ENCODE data around the gene KCNG4.
A peak's percentile ranks its signal among the peaks of the same experiment; 100 is the strongest.

Gene KCNG4

DNA sequence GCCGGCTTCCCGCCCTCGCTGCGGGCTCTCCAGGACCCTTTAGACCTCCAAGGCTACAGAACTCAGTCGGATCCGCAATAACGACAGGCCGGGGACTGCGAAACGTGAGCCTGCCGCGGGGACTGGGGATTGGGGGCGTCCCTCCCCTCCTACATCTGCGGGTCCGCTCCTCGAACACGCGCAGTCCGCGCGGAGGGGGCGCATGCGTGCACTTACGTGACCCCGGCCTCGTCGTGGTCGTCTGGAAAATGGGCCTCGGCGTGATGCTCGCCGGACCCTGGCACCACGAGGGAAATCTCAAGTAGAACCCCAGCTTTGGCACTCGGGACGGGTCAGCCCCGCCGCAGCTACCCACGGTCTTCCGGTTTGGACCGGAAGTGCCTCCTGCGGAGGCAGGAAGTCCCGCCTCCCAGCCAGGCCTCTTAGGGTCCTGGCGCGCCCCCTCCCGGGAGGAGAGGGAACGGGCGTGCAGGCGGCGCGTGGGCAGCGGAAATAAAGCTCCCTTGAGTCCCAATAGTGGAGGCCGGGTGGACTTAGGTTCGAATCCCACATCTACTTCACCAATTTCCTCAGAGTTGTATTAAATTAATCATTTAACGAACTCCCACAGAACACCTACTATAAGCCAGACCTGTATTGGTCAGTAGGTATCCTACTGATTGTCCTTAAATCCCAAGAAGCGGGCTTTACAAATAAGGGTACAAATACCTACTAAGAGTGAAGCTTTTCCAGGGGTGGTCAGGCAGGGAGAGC, 53.0 kb downstream of the KCNG4 start, which contains the start of gene TAF1C (continued):
- TF ChIP-seq, protein P1, sequence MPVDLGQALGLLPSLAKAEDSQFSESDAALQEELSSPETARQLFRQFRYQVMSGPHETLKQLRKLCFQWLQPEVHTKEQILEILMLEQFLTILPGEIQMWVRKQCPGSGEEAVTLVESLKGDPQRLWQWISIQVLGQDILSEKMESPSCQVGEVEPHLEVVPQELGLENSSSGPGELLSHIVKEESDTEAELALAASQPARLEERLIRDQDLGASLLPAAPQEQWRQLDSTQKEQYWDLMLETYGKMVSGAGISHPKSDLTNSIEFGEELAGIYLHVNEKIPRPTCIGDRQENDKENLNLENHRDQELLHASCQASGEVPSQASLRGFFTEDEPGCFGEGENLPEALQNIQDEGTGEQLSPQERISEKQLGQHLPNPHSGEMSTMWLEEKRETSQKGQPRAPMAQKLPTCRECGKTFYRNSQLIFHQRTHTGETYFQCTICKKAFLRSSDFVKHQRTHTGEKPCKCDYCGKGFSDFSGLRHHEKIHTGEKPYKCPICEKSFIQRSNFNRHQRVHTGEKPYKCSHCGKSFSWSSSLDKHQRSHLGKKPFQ (tag by site-specific recombination; IDR thresholded peaks at IDR 0.05) = no peak
- TF ChIP-seq ZNF138 (tag by site-specific recombination; IDR thresholded peaks at IDR 0.05; ENCODE audit: borderline replicate concordance) = no peak
- TF ChIP-seq, protein P2, sequence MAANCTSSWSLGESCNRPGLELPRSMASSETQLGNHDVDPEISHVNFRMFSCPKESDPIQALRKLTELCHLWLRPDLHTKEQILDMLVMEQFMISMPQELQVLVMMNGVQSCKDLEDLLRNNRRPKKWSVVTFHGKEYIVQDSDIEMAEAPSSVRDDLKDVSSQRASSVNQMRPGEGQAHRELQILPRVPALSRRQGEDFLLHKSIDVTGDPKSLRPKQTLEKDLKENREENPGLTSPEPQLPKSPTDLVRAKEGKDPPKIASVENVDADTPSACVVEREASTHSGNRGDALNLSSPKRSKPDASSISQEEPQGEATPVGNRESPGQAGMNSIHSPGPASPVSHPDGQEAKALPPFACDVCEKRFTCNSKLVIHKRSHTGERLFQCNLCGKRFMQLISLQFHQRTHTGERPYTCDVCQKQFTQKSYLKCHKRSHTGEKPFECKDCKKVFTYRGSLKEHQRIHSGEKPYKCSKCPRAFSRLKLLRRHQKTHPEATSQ (tag by site-specific recombination; IDR thresholded peaks at IDR 0.05) = no peak
- TF ChIP-seq ZNF211 (tag by site-specific recombination; IDR thresholded peaks at IDR 0.05; ENCODE audit: low read depth) = no peak
- no peak for TF ChIP-seq SCRT1 (tag by site-specific recombination; IDR thresholded peaks at IDR 0.05; ENCODE audit: borderline replicate concordance)
- no peak for TF ChIP-seq ZNF529 (tag by site-specific recombination; IDR thresholded peaks at IDR 0.05; ENCODE audit: insufficient replicate concordance)
- TF ChIP-seq, protein P3, sequence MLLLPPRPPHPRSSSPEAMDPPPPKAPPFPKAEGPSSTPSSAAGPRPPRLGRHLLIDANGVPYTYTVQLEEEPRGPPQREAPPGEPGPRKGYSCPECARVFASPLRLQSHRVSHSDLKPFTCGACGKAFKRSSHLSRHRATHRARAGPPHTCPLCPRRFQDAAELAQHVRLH (tag by site-specific recombination; IDR thresholded peaks at IDR 0.05) = peak; percentile 100
- TF ChIP-seq, protein P4, sequence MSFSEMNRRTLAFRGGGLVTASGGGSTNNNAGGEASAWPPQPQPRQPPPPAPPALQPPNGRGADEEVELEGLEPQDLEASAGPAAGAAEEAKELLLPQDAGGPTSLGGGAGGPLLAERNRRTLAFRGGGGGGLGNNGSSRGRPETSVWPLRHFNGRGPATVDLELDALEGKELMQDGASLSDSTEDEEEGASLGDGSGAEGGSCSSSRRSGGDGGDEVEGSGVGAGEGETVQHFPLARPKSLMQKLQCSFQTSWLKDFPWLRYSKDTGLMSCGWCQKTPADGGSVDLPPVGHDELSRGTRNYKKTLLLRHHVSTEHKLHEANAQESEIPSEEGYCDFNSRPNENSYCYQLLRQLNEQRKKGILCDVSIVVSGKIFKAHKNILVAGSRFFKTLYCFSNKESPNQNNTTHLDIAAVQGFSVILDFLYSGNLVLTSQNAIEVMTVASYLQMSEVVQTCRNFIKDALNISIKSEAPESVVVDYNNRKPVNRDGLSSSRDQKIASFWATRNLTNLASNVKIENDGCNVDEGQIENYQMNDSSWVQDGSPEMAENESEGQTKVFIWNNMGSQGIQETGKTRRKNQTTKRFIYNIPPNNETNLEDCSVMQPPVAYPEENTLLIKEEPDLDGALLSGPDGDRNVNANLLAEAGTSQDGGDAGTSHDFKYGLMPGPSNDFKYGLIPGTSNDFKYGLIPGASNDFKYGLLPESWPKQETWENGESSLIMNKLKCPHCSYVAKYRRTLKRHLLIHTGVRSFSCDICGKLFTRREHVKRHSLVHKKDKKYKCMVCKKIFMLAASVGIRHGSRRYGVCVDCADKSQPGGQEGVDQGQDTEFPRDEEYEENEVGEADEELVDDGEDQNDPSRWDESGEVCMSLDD (tag by site-specific recombination; IDR thresholded peaks at IDR 0.05) = no peak
- TF ChIP-seq ZNF19 (tag by site-specific recombination; IDR thresholded peaks at IDR 0.05; ENCODE audit: low read depth) = no peak
- TF ChIP-seq ZNF48 (tag by site-specific recombination; IDR thresholded peaks at IDR 0.05) = no peak
- no peak for TF ChIP-seq ZNF670 (tag by site-specific recombination; IDR thresholded peaks at IDR 0.05; ENCODE audit: low read depth)
- TF ChIP-seq ZNF394 (tag by site-specific recombination; IDR thresholded peaks at IDR 0.05; ENCODE audit: borderline replicate concordance) = no peak
- TF ChIP-seq, protein P5, sequence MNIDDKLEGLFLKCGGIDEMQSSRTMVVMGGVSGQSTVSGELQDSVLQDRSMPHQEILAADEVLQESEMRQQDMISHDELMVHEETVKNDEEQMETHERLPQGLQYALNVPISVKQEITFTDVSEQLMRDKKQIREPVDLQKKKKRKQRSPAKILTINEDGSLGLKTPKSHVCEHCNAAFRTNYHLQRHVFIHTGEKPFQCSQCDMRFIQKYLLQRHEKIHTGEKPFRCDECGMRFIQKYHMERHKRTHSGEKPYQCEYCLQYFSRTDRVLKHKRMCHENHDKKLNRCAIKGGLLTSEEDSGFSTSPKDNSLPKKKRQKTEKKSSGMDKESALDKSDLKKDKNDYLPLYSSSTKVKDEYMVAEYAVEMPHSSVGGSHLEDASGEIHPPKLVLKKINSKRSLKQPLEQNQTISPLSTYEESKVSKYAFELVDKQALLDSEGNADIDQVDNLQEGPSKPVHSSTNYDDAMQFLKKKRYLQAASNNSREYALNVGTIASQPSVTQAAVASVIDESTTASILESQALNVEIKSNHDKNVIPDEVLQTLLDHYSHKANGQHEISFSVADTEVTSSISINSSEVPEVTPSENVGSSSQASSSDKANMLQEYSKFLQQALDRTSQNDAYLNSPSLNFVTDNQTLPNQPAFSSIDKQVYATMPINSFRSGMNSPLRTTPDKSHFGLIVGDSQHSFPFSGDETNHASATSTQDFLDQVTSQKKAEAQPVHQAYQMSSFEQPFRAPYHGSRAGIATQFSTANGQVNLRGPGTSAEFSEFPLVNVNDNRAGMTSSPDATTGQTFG (tag by site-specific recombination; IDR thresholded peaks at IDR 0.05; ENCODE audit: borderline replicate concordance) = no peak
- no peak for TF ChIP-seq ZNF610 (tag by site-specific recombination; IDR thresholded peaks at IDR 0.05; ENCODE audit: borderline replicate concordance)
- 0 out of 2 replicates have a peak, but pooled peaks have one; percentile 32 for TF ChIP-seq ZNF600 (tag by site-specific recombination; IDR thresholded peaks at IDR 0.05)
- TF ChIP-seq ZNF292 (tag by site-specific recombination; IDR thresholded peaks at IDR 0.05; ENCODE audit: borderline replicate concordance, low read depth) = no peak
- TF ChIP-seq BCL11A (tag by site-specific recombination; IDR thresholded peaks at IDR 0.05; ENCODE audit: low read depth) = no peak
- TF ChIP-seq, protein P6, sequence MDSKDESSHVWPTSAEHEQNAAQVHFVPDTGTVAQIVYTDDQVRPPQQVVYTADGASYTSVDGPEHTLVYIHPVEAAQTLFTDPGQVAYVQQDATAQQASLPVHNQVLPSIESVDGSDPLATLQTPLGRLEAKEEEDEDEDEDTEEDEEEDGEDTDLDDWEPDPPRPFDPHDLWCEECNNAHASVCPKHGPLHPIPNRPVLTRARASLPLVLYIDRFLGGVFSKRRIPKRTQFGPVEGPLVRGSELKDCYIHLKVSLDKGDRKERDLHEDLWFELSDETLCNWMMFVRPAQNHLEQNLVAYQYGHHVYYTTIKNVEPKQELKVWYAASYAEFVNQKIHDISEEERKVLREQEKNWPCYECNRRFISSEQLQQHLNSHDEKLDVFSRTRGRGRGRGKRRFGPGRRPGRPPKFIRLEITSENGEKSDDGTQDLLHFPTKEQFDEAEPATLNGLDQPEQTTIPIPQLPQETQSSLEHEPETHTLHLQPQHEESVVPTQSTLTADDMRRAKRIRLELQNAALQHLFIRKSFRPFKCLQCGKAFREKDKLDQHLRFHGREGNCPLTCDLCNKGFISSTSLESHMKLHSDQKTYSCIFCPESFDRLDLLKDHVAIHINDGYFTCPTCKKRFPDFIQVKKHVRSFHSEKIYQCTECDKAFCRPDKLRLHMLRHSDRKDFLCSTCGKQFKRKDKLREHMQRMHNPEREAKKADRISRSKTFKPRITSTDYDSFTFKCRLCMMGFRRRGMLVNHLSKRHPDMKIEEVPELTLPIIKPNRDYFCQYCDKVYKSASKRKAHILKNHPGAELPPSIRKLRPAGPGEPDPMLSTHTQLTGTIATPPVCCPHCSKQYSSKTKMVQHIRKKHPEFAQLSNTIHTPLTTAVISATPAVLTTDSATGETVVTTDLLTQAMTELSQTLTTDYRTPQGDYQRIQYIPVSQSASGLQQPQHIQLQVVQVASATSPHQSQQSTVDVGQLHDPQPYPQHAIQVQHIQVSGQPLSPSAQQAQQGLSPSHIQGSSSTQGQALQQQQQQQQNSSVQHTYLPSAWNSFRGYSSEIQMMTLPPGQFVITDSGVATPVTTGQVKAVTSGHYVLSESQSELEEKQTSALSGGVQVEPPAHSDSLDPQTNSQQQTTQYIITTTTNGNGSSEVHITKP (tag by site-specific recombination; IDR thresholded peaks at IDR 0.05) = no peak
- TF ChIP-seq ZNF571 (tag by site-specific recombination; IDR thresholded peaks at IDR 0.05) = no peak
- no peak for TF ChIP-seq ZFP3 (tag by site-specific recombination; IDR thresholded peaks at IDR 0.05; ENCODE audit: low read depth)
- peak; percentile 43; the same call in 1 of the 2 replicates for TF ChIP-seq GLIS2 (tag by site-specific recombination; IDR thresholded peaks at IDR 0.05)
- TF ChIP-seq ZNF623 (tag by site-specific recombination; IDR thresholded peaks at IDR 0.05) = no peak
- TF ChIP-seq ZNF350 (tag by site-specific recombination; IDR thresholded peaks at IDR 0.05) = no peak
- TF ChIP-seq FEZF1 (tag by site-specific recombination; IDR thresholded peaks at IDR 0.05) = no peak
- TF ChIP-seq ZNF214 (tag by site-specific recombination; IDR thresholded peaks at IDR 0.05; ENCODE audit: borderline replicate concordance) = no peak
- TF ChIP-seq KLF7 (tag by site-specific recombination; IDR thresholded peaks at IDR 0.05; ENCODE audit: borderline replicate concordance) = no peak
- no peak for TF ChIP-seq ZSCAN16 (tag by site-specific recombination; IDR thresholded peaks at IDR 0.05)

Measured in HEK293 (cell line).